Stomach smooth muscle (tissue), 2 donors: ENCODE data around the gene PCMT1.

Experiments used
- H3K27ac ChIP-seq: one replicate; pipeline ENCODE4 v1.7.0; 2013; ENCODE audit warnings: mild to moderate bottlenecking, low read length, inconsistent platforms
- H3K27me3 ChIP-seq, 2 donors: one replicate each; pipeline ENCODE4 v1.7.0; 2013; ENCODE audit warnings: low read length in 2 of 2; ENCODE audit not compliant: insufficient read depth in 2 of 2, control insufficient read depth in 1 of 2
- H3K36me3 ChIP-seq, 2 donors: one replicate each; pipeline ENCODE4 v1.7.0; 2013; ENCODE audit warnings: low read length in 2 of 2; ENCODE audit not compliant: control insufficient read depth in 2 of 2, insufficient read depth in 2 of 2
- H3K4me1 ChIP-seq: one replicate; pipeline ENCODE4 v1.7.0; 2013; ENCODE audit warnings: low read length; ENCODE audit not compliant: control insufficient read depth, insufficient read depth
- H3K4me3 ChIP-seq, 2 donors: one replicate each; pipeline ENCODE4 v1.7.0; 2013; ENCODE audit warnings: low read length in 2 of 2
- H3K9ac ChIP-seq, 2 donors: one replicate each; pipeline ENCODE4 v1.7.0; 2013; ENCODE audit warnings: low read length in 2 of 2, mild to moderate bottlenecking in 1 of 2
- H3K9me3 ChIP-seq, 2 donors: one replicate each; pipeline ENCODE4 v1.7.0; 2013; ENCODE audit warnings: low read length in 2 of 2; ENCODE audit not compliant: control insufficient read depth in 2 of 2
- donor health status: healthy.
- donor health status: Pancreatic carcinoma.

Gene PCMT1

DNA sequence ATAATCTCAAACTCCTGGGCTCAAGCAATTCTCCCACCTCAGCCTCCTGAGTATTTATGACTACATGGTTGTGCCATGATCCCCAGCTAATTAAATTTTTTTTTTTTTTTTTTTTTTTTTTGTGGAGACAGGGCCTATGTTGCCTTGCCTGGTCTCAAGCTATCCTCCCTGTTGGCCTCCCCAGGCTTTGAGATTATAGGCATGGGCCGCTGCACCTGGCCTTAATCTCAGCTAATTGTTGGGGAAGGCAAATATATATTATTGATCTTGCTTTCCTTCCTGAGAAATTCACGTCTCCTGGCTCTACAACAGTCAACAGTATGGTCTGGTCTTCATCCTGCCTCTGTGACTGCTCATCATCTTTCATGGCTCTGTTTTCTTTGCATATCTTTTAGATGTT lies 20.1 kb downstream of the PCMT1 start:
- Histone ChIP-seq H3K27me3 (no peaks in the 10 kb centered on the region), H3K9me3 (peaks cover 0 to 2% of the 10 kb centered on the region in 2 donors), H3K4me3 (no peak overlapping the region), H3K36me3 (peaks cover 8 to 13% of the 10 kb centered on the region in 2 donors), H3K4me1 (no peaks in the 10 kb centered on the region), H3K27ac (no peak overlapping the region), H3K9ac (no peak overlapping the region)

DNA sequence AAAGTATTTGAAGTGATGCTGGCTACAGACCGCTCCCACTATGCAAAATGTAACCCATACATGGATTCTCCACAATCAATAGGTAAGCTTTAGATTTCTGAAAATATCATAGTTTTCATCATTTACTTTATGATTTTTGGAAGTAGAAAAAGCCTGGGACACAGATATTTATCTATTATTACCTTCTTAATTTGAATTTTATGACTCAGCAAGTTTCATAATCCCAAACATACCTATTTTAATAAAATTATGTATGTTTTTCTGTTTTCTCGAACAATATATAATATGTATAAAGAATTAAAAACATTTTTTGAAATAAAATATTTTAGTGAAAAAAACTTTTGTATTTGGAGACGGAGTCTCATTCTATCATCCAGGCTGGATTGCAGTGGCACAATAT lies 21.6 kb downstream of the PCMT1 start:
- no peak overlapping the region for H3K27ac ChIP-seq
- peaks cover 8 to 14% of the 10 kb centered on the region in 2 donors for H3K36me3 ChIP-seq
- H3K9me3 ChIP-seq, result no peaks in the 10 kb centered on the region
- no peak overlapping the region for H3K4me3 ChIP-seq
- H3K4me1 ChIP-seq, result no peaks in the 10 kb centered on the region
- no peaks in the 10 kb centered on the region for H3K27me3 ChIP-seq
- no peak overlapping the region for H3K9ac ChIP-seq

DNA sequence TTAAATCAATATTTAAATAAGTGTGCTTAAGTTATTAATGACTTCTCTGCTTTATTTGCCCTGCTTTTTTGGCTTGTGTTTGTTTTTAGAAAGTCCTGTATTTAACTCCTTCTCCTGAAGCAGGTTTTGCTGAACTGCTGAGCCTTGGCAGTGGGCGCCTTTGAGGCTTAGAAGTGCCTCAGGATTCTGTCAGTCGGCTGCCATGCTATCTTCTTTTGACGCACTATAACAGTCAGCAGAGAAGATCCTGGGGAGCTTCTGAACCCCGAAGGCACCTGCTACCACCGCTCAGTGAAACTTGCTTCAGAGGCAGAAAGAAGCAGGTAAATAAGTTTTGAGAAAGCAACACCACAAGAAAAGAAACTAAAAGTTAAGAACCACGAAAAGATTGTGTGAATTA lies 22.4 kb downstream of the PCMT1 start:
- no peaks in the 10 kb centered on the region for H3K9me3 ChIP-seq
- no peaks in the 10 kb centered on the region for H3K4me1 ChIP-seq
- H3K9ac ChIP-seq, result no peak overlapping the region
- no peak overlapping the region for H3K27ac ChIP-seq
- no peaks in the 10 kb centered on the region for H3K27me3 ChIP-seq
- no peak overlapping the region for H3K4me3 ChIP-seq
- H3K36me3 ChIP-seq, result peaks cover 8 to 13% of the 10 kb centered on the region in 2 donors

DNA sequence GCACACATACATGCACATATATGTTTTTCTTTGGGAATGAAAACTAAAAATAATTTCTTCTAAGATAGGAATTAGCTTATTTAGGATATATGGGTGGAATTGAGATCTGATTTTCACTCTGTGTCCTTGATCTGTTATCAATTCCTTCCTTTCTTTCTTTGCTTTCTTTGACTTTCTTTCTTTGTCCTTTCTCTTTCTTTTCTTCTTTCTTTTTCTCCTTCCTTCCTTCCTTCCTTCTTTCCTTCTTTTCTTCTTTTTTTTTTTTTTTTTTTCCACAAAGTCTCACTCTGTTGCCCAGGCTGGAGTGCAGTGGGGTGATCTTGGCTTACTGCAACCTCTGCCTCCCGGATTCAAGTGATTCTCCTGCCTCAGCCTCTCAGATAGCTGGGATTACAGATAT lies 28.1 kb downstream of the PCMT1 start:
- no peaks in the 10 kb centered on the region for H3K9me3 ChIP-seq
- H3K4me1 ChIP-seq, result no peaks in the 10 kb centered on the region
- H3K27me3 ChIP-seq, result no peaks in the 10 kb centered on the region
- H3K36me3 ChIP-seq, result peaks cover 5 to 11% of the 10 kb centered on the region in 2 donors
- no peak overlapping the region for H3K27ac ChIP-seq
- H3K9ac ChIP-seq, result no peak overlapping the region
- no peak overlapping the region for H3K4me3 ChIP-seq

DNA sequence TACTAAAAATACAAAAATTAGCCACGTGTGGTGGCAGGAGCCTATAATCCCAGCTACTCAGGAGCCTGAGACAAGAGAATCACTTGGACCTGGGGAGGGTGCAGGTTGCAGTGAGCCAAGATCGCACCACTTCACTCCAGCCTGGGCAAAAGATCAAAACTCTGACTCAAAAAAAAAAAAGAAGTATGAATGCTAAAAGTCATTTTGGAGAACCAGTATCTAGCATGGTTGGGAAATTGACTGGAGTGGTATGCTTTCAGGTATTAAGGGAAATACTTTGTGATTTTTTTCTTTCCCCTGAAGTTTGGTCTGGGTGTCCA lies 30.1 kb downstream of the PCMT1 start:
- H3K36me3 ChIP-seq, result peaks cover 7 to 17% of the 10 kb centered on the region in 2 donors

DNA sequence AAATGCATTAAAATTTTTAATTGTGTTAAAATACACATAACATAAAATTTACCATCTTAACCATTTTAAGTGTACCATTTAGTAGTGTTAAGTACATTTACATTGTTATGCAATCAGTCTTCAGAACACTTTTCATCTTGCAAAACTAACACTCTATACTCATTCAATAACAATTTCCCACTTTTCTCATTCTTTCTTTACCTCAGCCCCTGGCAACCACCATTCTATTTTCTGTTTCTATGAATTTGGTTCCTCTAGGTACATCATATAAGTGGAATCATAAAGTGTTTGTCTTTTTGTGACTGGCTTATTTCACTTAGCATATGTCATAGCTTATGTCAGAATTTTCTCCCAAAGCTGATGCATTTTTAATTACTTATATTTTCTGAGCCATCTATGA lies 32.2 kb downstream of the PCMT1 start:
- no peak overlapping the region for H3K27ac ChIP-seq
- H3K27me3 ChIP-seq, result no peaks in the 10 kb centered on the region
- H3K9me3 ChIP-seq, result no peaks in the 10 kb centered on the region
- H3K4me3 ChIP-seq, result no peak overlapping the region
- peaks cover 7 to 9% of the 10 kb centered on the region in 2 donors for H3K36me3 ChIP-seq
- no peaks in the 10 kb centered on the region for H3K4me1 ChIP-seq
- H3K9ac ChIP-seq, result no peak overlapping the region

More for the DNA sequence above, 30.1 kb downstream of the PCMT1 start:
- no peak overlapping the region for H3K9ac ChIP-seq
- H3K9me3 ChIP-seq, result no peaks in the 10 kb centered on the region
- no peak overlapping the region for H3K27ac ChIP-seq
- H3K4me3 ChIP-seq, result no peak overlapping the region
- no peaks in the 10 kb centered on the region for H3K27me3 ChIP-seq
- no peaks in the 10 kb centered on the region for H3K4me1 ChIP-seq

DNA sequence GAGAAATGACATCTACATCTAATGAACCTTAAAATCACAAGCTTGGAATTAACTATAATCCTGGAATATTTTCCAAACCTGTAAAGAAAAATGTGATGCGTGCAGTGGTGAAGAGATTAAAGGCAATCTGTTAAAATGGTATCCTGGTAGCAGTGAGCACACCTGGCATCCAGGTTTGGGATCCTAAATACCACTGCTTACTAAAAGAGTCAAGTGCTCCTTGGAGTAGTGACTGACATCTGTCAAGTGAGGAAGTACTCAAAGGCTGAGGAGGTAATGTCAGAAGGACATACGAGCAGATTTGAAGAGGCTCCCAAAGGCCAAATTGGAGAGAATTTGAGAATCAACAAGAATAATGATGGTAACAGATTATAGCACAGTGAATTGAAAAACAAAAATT lies 32.8 kb downstream of the PCMT1 start:
- Histone ChIP-seq H3K9me3 (no peaks in the 10 kb centered on the region), H3K4me3 (no peak overlapping the region), H3K36me3 (peaks cover 7 to 9% of the 10 kb centered on the region in 2 donors), H3K9ac (no peak overlapping the region), H3K27ac (no peak overlapping the region), H3K27me3 (no peaks in the 10 kb centered on the region), H3K4me1 (no peaks in the 10 kb centered on the region)

DNA sequence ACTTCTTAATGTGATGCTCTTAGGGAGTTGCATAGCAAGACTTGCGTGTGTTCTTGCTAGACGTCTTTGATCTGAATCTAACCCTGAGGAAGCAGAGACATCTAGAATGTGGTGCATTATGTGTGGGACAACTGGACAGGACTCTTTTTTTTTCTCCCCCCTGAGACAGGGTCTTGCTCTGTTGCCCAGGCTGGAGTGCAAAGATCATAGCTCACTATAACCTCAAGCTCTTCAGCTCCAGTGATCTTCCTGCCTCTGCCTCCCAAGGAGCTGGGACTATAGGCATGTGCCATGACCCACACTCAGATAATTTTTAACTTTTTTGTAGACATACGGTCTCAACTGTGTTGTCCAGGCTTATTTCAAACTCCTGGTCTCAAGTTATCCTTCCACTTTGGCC lies 34.0 kb downstream of the PCMT1 start:
- H3K4me3 ChIP-seq, result no peak overlapping the region
- H3K27ac ChIP-seq, result no peak overlapping the region
- no peaks in the 10 kb centered on the region for H3K9me3 ChIP-seq
- peaks cover 7 to 9% of the 10 kb centered on the region in 2 donors for H3K36me3 ChIP-seq
- H3K27me3 ChIP-seq, result no peaks in the 10 kb centered on the region
- no peaks in the 10 kb centered on the region for H3K4me1 ChIP-seq
- no peak overlapping the region for H3K9ac ChIP-seq

DNA sequence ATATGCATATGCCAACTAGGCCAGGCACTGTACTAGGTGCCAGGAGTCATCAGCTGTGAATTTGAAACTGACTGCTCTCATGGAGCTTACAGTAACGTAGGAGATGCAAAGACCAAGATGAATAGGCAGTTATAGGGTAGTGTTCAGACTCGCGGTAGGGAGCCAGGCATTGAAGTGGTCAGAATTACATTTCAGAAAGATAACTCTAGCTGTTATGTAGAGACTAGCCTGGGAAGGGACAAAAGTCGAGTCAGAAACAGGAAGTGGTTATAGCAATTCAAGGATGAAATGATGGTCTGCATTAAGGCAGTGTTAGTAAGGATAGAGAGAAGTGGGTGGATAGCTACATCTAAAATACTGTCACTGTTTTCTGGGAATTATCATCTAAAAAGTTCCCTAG lies 56.6 kb downstream of the PCMT1 start:
- H3K36me3 ChIP-seq, result peaks cover 2 to 7% of the 10 kb centered on the region in 2 donors
- no peaks in the 10 kb centered on the region for H3K9me3 ChIP-seq
- no peak overlapping the region for H3K27ac ChIP-seq
- H3K4me1 ChIP-seq, result no peaks in the 10 kb centered on the region
- H3K9ac ChIP-seq, result no peak overlapping the region
- H3K4me3 ChIP-seq, result no peak overlapping the region
- no peaks in the 10 kb centered on the region for H3K27me3 ChIP-seq

DNA sequence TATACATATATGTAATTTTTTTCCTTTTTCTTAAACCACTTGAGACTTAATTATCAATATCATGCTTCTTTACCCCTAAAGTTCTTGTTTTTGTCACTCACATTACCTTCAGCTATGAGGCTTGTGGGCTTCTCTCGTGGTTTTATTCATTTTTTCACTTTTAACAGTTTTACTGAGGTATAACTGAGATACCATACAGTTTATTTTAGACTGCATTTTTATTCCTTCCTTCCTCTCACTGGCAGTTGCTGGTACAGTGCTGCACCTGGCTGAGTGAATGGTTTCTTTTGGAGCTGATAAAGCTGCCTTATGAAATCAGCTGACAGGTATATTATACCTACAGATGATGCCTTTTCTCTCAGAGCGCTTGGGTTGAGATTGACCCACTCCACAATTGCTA lies 60.3 kb downstream of the PCMT1 start:
- Histone ChIP-seq H3K9ac (no peak overlapping the region), H3K27me3 (no peaks in the 10 kb centered on the region), H3K4me1 (no peaks in the 10 kb centered on the region), H3K36me3 (peaks cover 0 to 2% of the 10 kb centered on the region in 2 donors), H3K27ac (no peak overlapping the region), H3K9me3 (no peaks in the 10 kb centered on the region), H3K4me3 (no peak overlapping the region)

DNA sequence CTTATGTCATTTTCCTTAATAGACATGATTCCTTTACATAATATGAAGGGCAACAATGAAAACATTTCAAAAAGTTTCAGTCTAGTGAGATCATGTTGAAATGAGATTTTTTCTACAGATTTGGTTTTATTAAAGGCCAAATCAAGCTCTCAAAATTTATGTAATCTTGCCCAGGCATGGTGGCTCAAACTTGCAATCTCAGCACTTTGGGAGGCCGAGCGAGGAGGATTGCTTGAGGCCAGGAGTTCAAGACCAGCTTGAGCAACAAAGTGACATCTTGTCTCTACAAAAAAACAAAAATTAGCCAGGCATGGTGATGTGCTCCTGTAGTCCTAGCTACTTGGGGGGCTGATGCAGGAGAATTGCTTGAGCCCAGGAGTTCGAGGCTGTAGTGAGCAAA lies 63.8 kb downstream of the PCMT1 start:
- H3K9me3 ChIP-seq, result no peaks in the 10 kb centered on the region
- no peaks in the 10 kb centered on the region for H3K4me1 ChIP-seq
- no peaks in the 10 kb centered on the region for H3K27me3 ChIP-seq
- no peak overlapping the region for H3K4me3 ChIP-seq
- H3K9ac ChIP-seq, result no peak overlapping the region
- H3K36me3 ChIP-seq, result peaks cover 0 to 2% of the 10 kb centered on the region in 2 donors
- no peak overlapping the region for H3K27ac ChIP-seq

DNA sequence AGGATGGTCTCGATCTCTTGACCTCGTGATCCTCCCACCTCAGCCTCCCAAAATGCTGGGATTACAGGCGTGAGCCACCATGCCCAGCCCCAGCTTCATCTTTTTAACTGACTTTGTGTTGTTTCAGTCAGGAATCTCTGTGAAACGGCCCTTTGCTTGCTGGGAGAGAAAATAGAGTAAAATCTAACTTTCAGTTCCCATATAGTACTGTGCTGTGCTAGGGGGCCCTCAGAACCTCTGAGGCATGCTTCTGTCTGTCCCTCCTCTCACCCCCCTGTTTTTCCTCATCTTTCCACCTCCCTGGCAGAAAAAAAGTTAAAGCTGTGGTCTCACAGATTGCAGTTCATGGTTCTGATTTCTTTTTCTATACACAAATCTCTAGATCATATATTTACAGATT lies 66.2 kb downstream of the PCMT1 start:
- Histone ChIP-seq H3K9me3 (no peaks in the 10 kb centered on the region), H3K27me3 (no peaks in the 10 kb centered on the region), H3K36me3 (no peaks in the 10 kb centered on the region), H3K4me1 (no peaks in the 10 kb centered on the region), H3K4me3 (no peak overlapping the region), H3K27ac (no peak overlapping the region), H3K9ac (no peak overlapping the region)
